ENCODE results near the gene GRID1. TPM values are rescaled to one million over a fixed set of nuclear protein-coding genes. Genes with fewer than 3 reads are reported as not detected.

Gene GRID1
- total RNA-seq, 1 donor from 2014 or later = 1.4 TPM

DNA sequence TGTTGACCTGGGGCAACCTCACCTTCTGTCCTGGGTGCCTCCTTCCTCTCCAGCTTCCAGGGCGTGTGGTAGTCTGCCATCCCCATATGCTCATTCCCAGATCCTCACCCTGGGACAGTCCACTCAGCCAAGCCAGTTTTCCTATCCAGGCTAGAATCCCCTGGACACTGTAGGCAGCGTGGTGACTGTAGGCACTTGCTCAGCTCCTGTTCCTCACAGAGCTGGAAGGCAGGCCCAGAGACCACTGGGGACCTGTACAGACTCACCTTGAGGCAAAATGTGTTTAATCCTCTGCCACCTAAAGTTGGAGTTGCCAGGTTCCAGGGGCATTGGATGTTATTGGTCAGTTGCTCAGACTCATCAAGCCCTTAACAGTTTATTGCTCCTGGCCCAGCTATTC is 2.4 kb upstream of the GRID1 start:
- DNase-seq = no peak

DNA sequence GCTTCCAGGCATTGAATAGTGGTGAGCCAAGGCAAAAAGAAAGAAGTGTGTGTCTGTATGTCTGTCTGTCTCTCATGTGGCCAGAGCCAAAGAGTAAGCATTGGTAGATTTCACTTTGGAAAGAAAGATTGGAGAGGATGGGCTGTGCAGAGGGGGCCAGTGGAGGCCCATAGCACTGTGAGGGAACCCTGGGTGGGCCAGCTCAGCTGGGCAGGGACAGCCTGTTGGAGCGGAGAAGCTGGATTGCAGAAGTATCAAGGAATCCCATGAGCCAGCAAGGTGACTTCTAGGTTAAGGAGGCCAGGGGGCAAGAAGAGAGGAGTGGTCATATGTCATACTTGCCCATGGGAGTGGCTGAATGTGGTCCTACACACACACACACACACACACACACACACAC is 1.5 kb upstream of the GRID1 start:
- no peak for DNase-seq

- DNase-seq = peak; percentile 43
These were observed 757 bp upstream of the GRID1 start for GRCh38 chr10:86367152-86367951.

DNA sequence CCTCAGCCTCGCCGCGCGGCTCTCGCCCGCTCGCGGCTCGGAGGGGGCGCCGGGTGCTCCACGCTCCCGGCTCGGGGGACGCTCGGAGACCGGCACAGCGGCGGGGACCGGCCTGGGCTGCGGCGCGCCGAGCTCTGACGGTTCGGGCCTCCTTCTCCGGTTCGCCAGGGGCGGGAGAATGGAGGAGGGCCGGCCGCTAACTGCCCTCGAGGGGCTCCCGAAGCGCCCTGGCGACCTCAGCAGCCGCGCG is 232 bp upstream of the GRID1 start:
- DNase-seq = no peak

DNA sequence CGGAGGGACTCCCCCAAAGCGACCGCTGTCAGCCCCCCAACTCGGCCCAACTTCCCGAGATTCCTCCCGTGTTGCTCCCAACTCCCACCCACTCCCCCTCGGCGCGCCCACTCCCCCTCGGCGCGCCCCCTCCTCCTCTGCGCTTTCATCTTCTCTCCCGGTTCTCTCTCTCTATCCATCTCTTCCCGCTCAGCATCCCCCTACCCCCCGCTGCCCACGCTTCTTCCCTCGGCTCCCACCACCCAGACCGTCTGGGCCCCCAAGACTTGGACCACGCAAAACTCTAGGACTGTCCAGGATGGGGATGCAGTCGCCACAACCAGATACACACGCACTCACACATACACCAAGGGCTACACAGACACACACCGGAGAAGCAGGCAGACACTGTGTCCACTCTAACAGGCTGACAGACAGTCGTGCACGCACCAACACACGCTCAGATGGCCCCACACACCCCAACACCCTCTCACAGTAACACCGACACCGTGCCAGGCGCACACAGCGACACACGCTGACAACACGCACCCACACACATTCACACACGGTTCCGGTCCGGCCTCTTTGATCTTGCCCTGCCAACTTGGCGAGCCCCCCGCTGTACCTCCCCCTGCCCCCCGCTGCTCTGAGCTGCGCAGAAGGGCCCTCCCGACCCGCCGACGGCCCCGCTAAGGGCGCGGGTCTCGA is 1.1 kb downstream of the GRID1 start:
- DNase-seq = peak; percentile 15

- DNase-seq = no peak
These were observed 1.9 kb downstream of the GRID1 start for GRCh38 chr10:86364491-86365345.

DNA sequence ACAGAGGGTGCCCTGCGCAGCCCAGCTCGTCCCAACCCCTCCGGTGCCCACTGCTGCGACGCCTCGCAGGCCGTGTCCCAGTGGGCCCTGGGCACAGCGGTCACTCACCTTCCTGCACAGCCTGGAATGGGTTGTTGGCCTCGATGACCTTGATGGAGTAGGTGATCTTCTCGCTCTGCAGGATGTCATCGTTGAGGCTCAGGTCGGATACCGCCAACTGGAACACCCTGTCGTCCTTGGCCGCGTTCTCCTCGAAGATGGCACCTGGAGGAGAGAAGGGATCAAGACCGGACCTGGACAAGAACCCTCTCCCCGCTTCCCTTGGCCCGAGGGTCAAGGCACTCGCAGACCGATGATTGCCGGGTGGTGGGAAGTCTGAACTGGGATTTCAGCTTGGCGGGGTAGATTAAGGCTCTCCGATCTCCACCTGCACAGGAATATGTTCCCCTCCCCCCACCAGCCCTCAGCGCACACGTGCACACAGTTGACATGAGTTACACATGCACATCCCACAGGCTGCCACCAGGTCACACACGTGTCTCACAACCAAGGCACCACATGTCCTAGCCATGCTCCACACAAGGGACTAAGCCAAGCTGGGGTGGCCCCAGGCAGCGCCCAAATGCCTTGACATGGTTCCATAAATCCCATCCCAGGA is 2.6 kb downstream of the GRID1 start:
- no peak for DNase-seq

DNA sequence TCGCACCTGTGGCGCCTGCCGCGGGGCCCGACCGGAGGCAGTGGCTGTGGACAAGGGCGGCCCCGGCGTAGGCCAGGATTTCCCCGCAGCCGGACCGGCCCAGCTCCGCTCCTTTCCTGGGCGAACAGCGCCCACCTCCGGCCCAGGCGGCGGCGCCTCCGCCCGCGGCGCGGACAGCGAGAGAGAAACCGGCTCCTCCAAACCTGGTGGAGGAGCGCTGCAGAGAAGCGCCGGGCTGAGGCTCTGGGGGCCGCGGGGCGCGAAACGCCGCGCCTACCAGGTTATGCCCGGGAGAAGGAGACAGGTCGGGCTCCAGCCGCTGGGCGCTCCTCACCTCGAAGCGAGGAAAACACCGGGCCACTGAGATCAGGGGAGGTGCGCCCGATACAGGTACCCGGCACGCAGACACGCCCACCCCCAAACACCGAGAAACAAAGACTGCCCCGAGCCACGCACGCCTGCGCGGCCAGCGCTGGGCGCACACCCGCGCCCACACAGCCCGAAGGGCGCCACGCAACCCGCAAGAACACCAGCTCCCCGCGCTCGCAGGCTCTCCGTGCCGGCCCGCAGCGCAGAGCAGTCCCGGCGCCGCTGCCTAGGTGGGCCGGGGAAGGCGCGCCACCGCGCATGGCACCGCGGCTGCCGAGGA is 3.3 kb downstream of the GRID1 start:
- peak; percentile 68 for DNase-seq

DNA sequence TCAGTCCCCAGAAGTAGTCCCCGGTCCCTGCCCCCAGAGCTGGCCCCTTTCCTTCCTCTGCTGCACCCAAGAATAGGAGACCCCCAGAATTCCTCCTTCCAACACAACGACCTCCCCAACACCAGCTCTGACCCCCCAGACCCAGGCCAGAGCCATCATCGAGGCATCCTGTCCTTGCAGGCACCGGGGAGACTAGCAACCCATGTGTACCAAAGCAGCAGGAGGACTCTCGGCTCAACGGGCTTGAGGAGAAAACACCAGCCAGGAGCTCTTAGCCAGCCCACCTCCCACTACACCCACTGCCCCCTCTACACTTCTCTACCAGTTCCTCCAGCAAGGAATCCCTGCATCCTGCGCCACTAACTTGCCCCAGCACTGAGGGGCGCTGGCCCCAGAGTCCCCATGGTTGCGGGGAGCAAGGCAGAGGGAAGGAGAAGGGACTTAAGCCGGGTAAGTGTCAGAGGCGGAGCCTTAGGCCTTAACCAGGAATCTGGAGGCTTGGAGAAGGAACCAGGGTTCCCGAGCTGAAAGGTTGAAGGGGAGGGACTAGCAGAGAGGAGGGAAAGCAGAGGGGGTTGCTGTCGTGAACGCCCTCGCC is 3.9 kb downstream of the GRID1 start:
- no peak for DNase-seq

DNA sequence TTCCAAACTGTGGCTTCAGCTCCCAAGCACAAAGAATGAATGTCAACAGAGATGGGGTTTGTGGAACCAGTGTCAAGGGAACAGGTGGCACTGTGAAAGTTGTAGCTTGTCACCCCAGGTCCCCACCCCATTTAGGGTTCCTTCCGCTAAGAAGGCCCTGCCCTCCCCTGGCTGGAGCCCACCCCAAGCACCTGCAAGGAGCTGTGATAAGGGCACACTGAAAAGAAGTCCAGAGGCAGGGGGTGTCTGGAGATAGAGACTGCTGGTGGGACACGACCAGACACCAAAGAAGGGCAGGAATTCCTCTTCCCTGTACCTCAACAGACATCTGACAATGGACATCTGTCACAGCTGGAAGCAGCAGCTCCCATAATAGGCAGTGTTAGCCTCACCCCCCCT is 4.5 kb downstream of the GRID1 start:
- no peak for DNase-seq

- DNase-seq = no peak
These were observed 5.2 kb downstream of the GRID1 start for GRCh38 chr10:86361156-86362128.

DNA sequence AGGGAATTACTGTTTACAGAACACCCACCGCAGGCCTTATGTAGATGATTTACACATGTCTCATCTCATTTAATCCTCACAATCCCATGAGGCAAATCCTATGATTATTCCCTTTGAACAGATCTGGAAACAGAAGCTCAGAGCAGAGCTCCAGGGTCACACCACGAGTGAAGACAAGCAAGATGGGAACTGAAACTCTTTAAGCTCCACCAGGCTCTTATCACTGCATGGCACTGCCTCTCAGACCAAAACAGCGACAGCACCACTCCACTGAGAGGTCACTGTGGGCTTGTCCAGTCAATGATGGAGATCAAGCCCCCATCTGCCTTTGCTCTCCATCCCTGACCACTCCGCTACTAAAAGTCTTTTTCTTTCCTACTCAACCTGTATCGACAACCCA is 5.9 kb downstream of the GRID1 start:
- no peak for DNase-seq

DNA sequence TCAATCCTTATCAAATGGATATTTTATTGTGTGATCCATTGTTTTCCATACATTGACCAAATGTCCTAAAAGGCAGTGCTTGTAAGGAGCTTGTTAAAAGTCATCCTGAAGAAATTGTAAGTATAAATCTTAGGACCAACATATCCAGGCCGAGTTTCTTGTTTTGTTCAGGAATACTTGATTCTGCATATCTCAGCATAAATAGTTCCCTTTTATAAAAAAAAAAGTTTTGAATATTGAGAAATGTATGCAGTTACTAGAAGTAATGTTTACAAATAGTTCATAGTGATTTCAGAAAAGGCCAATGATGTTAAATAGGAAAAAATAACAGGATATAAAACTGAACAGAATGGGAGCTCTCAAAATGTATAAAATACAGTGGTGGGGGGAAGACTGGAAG is 6.6 kb downstream of the GRID1 start:
- no peak for DNase-seq

GRCh38 chr10:86359111-86359510 is 7.5 kb downstream of the GRID1 start:
- DNase-seq = no peak

DNA sequence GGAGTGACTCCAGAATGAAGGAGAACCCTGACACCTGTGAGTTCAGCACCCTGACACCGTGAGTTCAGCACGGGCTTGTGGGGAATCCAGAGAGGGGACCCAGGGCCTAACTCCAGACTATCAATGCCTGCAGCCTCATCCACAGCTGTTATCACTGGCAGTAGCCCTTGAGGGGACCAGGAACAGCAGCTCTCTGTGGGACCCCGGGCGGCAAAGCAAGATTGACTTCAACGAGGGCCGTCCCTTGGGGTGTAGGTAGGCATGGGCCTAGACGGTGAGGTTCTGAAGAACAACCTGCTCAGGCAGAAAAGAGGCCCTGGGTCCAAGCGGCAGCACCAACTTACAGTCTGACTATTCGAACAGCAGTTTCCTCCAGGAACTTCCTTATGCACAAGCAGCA is 8.9 kb downstream of the GRID1 start:
- no peak for DNase-seq

DNA sequence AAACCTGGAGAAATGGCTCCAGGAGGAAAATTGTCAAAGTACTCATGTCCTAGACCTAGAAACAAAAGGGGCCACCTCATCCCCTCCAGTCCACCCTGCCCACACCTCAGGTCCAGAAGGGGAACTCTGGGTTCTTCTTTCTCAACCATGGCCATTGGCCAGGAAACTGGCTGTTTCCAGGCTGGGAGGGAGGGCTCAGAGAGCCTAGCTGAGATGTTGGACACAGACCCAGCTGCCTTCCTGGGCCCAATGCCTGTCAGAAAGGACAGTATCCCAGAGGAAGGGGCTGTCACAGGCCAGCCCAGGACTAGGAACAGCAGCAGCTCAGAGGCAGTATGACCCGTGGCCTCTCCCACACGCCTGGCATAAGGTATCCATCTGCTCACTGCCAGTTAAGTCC is 9.6 kb downstream of the GRID1 start:
- DNase-seq = no peak

- no peak for DNase-seq
These were observed 10.3 kb downstream of the GRID1 start for GRCh38 chr10:86356296-86356695.

GRCh38 chr10:86355571-86356038 is 11.0 kb downstream of the GRID1 start:
- peak; percentile 70 for DNase-seq

- no peak for DNase-seq
These were observed 11.6 kb downstream of the GRID1 start for GRCh38 chr10:86354761-86355540.
